ENCODE data around the gene MYO7B.

The MYO7B gene

DNA sequence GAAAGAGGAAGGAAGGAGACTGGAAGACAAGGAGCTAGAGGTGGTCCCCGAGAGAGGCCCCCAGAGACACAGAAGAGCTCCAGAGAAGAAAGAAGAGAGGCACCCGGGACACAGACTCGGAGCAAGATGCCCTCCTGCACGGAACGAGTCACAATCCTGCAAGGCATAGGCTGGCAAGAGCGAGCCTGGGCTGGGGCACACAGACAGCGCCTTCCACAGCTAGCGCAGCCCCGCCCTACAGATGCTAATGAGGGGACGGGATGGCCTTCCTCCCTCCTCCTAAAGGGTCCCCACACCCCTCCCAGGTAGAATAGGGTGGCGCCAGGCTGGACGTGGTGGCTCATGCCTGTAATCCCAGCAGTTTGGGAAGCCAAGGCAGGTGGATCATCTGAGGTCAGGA, 90.7 kb downstream of the MYO7B start:
- no peak for DNase-seq

DNA sequence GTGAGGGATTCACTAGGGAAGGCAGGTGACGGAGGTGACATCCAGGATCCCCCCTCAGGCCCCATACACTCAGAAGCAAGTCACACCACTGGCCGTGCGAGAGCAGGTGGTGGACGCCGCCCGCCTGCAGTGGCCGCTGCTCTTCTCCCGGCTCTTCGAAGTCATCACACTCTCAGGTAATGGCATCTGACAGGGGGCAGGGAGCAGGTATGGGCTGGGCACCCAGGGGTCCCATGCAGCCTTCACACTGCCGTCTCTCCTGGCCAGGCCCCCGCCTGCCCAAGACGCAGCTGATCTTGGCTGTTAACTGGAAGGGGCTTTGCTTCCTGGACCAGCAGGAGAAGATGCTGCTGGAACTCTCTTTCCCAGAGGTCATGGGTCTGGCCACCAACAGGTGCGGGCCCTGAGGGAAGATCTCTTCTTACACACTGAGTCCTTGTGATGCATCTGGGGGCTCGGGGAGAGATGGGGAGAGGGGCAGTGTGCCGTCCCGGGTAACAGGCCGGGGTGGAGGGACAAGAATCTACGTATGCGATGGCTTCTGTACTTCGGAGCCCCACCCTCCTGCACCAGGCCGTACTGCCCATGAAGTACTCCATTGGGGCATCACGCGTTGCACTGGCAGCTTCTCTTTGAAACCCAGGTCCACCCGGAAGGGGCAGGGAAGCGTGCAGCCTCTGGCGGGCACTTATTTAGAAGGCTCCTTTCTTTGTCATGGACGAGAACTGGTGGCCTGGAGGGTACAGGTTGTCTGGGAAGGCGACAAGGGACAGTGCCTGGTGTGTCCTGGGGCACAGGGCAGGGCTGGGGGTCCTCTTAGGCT, 91.6 kb downstream of the MYO7B start:
- no peak for DNase-seq

DNA sequence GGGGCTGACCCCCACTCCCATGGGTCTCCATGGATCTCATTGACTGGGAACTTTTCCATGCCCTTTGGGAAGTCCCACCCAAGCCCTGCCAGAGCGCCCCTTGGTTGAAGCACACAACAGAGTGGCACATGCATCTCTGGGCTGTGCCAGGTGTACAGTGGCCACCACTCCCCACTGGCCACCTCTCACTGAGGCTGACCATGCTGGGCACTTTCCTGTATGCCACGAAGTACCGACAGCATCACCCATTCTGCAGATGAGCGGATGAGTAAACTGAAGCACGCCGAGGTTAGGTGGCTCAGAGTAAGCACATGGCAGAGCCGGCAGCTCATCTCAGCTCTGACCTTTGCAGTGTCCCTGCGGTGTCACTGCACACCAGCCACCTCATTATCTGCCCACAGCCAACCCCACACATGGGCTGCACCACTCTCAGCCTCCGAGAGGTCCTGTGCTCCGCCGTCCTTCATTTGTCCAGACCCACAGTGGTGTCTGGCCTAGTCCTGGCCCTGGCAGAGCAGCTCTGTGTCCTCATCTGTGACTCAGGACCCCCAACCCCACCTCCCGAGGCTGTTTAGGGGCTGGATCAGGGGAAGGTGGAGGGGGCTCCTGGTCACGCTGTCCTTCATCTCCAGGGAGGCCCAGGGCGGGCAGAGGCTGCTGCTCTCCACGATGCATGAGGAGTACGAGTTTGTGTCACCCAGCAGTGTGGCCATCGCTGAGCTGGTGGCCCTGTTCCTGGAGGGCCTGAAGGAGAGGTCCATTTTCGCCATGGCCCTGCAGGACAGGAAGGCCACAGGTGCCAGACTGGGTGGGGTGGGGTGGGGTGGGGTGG, 92.5 kb downstream of the MYO7B start:
- no peak for DNase-seq

DNA sequence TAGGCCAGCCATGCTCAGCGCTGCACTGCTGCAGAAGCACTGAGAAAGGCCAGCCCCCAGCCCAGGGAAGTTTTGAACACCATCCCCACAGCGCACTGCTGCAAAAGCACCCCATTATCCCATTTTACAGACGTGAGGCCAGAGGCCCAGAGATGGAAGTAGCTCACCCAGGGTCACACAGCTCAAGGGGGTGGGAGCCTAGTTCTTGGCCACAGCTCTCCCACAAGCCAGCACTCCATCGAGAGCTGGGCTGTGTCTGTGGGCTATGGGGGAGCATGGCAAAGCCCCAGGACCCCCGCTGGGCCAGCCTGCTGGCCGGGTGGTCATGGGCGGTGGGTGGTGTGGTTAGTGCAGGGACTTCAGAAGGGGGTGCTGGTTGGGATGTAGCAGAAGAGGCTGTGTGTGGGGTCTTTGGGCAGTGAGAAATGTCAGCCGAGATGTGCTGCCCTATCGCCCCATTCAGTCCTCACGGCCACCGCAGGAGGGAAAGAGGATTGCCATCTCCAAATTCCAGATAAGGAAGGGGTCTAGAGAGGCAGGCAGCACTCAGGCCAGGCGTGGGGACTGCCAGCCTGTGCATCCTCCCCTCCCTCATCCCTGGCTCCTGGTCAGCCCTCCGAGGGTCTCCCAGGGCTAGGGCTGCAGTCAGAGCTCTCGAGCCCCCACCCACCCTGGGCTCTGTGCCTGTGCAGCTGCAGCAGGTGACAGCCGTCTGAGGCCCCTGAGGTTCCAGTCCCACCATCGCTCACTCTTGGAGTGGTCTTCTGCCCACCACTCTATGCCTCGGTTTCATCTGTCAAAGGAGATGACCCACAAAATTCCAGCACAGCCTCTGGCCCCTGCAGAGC, 93.5 kb downstream of the MYO7B start:
- DNase-seq, result no peak

DNA sequence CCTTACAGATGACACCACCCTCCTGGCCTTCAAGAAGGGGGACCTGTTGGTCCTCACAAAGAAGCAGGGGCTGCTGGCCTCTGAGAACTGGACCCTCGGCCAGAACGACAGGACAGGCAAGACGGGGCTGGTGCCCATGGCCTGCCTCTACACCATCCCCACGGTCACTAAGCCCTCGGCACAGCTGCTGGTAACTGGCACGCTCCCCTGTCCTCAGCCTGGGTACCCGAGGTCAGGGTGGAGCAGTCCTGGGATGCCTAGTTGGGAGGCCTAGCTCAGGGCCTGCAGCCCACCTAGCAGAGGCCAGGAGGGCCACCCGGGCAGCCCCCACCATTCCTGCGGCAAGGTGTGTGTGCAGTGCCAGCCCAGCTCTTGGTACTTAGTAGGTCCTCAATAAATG, 94.2 kb downstream of the MYO7B start:
- DNase-seq, result no peak

DNA sequence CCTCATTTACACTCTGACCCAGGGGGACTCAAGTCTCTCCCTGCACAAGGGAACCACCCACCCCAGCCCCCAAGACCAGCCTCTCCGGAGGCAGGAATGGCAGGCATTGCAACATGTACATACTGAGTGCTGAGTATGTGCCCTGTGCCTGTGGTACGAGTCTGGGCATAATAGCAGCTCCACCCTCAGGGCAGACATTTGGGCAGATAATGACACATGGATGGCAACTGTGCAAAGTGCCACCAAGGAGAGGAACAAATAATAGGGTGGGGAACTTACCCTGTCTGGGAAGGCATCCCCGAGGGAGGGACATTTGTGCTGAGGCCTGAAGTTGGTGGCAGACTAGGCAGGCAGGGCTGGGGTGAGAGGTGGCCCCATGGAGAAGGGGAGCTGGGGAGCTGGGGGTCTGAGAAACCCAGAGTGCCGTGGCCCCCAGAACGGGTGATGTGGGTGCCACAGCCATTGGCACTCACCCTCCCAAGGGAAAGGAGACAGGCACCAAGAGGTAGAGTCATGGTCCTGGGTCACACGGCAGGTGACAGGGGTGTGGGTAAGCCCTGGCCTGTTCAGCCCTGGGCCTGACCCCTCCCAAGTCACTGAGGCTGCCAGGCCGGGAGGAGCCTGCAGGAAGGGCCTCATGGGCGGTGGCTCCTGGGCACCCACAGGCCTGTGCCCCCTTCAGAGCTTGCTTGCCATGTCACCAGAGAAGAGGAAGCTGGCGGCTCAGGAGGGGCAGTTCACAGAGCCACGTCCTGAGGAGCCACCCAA, 94.8 kb downstream of the MYO7B start:
- no peak for DNase-seq

DNA sequence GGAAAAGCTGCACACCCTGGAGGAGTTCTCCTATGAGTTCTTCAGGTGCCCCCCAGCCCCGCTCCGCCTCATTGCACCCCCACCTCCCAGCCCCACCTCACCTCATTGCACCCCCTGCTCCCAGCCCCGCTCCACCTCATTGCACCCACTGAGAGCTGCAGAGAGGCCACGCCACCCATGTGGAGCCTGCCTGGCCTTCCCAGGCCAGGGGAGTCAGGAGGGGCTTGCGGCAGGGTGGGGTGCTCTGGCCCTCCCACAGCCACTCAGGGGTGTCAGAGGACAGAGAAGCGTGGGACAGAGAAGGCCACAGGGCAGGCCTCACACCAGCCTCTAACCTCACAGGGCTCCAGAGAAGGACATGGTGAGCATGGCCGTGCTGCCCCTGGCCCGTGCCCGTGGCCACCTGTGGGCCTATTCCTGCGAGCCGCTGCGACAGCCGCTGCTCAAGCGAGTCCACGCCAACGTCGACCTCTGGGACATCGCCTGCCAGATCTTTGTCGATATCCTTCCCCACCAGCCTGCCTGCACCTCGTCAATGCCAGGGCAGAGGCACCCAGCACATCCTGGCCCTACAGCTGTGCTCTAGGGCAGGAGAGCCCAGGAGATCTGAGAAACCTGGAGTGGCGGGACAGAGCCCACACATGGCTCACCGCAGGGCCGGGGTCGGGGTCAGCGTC, 95.5 kb downstream of the MYO7B start:
- no peak for DNase-seq

DNA sequence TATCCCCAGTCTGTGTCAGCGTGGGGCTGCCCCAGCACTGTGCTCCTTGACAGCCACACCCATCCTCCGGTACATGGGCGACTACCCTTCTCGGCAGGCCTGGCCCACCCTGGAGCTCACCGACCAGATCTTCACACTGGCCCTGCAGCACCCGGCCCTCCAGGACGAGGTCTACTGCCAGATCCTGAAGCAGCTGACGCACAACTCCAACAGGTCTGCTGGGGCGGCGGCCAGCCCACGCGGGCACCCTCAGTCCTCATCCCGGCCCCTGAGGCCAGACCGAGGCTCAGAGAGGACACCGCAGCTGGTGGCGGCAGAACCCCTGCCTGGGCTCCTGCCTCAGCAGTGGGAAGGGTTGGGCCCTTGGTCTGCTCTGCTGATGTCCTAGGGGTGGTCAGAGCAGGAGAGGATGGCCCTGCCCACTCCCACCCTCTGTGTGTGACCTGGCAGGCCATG, 96.1 kb downstream of the MYO7B start:
- DNase-seq, result no peak

DNA sequence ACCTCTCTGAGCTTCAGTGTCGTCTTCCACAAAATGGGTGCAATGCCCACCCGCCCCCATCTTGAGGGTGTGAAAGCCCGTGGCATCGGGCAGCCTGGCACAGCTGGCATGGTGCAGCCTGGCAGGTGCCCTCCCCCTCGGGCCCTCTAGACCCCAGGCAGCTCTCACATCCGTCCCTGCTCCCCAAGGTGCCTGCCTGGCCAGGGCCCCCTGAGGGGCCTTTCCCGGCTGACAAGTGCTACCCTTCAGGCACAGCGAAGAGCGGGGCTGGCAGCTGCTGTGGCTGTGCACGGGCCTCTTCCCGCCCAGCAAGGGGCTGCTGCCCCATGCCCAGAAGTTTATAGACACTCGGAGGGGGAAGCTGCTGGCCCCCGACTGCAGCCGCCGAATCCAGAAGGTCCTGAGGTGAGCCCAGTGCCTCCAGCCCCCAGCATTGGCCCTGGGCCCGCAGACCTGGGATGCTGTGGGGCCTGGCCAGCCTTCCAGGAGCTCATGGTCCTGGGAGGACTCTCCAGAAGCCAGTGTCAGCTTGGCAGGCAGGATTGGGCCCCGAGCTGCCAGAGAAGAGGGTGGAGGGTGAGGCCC, 96.6 kb downstream of the MYO7B start:
- no peak for DNase-seq

DNA sequence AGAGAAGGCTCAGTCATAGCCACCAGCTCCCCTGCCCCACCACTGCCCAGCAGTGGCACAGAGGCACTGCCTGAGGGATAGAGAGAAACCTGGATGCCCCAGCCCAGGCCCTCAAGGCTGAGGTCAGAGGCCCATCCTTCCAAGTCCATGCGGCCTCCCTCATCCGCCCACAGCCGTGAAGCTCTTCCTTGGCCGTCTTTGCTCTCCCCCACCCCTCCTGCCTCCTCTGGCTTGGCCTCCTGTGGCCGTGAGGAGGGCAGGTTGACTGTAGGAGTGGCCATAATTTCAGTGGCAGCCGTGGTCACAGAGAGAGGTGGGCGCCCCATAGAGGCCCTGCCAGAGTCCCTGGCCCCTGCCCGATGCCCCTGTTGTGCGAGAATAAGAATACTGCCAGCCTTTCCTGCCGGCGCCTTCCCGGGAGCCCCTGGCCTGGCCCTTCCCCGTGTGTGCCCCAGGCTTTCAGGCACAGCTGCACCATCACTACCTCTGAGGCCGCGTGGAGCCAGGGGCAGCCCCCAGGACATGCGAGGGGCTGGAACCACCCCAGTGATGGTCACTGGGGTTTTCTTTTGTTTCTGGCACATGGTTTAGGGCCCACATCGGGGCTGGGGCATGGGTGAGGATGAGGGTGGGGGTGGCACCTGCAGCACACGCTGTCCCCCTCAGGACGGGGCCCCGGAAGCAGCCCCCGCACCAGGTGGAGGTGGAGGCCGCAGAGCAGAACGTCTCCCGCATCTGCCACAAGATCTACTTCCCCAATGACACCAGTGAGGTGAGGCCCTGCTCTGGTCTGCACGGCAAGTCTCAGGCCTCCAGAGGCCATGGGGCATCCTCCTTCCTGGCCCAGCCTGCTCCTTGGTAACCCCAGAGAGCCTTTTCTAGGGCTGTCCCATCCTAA, 97.4 kb downstream of the MYO7B start:
- no peak for DNase-seq

DNA sequence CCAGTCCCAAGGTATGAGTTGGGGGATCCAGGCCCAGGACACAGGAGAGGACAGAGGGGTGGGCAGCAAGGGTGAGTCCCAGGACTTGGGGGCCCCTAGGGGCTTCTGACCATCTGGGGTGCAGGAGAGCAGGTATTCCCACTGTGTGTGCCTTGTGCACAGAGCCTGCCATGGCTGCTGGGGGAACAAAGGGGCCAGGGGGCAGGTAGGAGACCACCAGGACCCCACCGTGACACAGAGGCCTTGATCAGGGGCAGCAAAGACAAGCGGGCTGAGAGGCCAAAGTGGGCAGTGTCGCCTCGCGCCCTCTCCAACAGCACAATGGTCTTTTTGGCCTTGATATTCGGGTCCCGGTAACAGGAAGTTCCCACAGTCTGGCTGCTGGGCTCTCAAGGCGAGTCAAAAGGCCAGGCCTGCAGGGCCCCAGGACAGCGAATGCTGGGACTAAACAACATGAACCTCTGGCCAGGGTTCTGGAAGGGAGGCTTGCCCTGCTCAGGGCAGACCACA, 98.1 kb downstream of the MYO7B start:
- DNase-seq, result no peak

DNA sequence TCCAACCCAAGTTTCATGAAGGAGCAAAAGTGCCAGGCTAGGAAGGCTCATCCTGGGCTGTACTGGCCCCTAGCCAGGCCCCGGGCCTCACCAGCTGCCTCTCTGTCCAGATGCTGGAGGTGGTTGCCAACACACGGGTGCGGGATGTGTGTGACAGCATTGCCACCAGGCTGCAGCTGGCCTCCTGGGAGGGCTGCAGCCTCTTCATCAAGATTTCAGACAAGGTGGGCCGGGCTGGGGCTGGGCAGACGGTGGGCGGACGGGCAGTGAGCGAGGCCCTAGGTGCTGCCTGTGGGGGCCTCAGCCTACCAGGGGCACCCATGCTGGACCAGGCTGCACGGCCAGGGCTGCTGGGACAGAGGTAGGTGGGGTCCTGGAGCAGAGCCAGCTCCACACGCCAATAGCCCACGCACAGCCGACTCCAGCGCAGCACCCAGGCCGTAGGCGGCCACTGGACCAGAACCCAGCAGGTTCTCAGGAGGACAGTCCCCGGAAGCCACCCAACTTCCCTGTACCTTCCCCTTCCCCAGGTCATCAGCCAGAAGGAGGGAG, 98.7 kb downstream of the MYO7B start:
- no peak for DNase-seq

DNA sequence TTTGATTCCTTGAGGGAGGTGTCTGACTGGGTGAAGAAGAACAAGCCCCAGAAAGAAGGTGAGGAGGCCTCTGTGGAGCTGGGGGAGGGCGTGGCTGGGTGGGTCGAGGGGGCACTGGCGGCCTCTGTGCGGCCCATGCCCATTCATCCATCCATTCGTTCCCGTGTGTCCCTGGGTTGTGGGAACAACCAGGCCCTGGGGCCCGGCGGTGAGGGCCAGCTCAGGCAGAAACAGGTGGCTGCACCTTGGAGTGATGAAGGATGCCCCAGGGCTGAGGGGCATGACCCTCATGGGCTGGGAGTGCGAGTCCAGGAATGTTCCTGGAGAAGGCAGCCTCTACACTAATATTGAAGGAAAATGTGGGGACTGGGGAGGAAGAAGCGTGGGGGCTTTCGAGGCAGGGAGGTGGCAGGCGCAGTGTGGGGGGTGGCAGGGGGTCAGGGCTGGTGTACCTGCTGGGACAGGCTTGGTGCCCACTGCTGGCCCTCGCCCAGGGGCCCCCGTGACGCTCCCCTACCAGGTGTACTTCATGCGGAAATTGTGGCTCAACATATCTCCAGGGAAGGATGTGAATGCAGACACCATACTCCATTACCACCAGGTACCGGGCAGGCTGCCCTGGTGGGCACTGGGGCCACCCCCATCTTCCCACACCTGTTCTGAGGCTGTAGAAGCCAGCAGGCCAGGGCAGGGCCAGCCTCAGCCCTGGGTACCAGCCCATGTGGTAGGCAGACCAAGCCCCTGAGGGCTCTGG, 99.3 kb downstream of the MYO7B start:
- no peak for DNase-seq

DNA sequence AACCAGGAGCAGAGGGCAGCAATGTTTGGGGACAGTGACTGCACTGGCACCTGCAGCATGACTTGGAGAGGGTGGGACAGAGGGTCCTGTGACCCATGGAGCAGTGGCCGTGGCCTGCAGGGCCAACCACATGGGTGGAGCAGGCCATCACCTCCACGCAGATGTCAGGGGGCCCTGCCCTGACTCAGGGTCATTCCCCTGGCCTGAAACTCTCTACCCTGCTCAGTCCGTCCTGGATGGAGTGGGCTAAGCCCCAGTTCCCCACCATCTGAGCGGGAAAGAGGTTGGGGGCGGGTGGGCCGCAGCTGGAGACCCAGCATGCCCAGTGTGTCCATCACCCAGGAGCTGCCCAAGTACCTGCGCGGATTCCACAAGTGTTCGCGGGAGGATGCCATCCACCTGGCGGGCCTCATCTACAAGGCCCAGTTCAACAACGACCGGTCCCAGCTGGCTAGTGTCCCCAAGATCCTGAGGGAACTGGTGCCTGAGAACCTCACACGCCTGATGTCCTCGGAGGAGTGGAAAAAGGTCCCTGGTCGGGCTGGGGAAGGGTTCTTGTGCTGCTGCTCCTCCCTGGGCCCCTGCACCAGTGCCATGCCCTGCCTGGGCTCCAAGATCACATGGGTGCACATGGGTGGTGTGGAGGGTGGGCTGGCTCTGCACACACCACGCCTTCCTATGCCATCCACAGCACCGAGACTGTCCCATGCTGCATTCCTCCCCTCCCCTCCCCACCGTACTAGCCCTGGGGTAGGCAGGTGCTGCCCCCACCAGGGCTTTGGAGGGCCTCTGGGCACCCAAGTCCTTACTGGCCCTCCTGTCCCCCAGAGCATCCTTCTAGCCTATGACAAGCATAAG, 100.1 kb downstream of the MYO7B start:
- DNase-seq, result no peak

DNA sequence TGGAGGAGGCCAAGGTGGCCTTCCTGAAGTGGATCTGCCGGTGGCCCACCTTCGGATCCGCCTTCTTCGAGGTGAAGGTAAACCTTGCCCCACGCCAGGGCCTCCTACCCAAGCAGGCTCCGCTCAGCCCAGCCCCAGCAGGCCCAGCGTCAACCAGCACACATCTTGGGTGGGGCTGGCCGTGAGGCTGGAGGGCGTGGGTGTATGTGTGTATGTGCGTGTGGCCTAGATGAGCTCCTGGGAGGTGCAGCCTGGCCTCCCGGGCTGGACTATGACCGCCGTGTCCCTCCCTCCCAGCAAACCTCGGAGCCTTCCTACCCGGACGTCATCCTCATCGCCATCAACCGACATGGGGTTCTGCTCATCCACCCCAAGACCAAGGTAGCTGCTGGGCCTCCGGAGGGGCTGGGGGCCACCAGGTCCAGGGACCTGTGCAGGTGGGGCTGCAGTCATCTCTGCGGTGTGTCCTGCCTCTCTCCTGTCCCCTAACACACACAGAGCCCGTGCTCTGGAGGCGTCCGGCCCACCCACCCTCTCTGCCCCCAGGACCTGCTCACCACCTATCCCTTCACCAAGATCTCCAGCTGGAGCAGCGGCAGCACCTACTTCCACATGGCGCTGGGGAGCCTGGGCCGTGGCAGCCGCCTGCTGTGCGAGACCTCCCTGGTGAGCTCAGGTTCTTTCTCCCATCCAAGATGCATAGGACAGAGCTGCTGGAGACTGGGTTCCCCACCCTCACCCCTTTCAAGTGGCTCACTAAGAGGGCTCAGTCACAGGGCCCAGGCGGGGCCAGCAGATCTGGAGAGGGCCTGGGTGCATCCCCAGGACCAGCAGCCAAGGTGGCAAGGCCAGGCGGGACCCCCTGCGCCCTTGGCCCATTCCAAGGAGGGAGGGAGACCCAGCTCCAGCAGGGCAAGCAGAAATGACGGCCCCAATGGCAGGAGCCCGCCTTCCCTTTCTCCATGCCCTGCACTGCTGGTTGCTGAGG, 101.1 kb downstream of the MYO7B start:
- DNase-seq, result no peak

DNA sequence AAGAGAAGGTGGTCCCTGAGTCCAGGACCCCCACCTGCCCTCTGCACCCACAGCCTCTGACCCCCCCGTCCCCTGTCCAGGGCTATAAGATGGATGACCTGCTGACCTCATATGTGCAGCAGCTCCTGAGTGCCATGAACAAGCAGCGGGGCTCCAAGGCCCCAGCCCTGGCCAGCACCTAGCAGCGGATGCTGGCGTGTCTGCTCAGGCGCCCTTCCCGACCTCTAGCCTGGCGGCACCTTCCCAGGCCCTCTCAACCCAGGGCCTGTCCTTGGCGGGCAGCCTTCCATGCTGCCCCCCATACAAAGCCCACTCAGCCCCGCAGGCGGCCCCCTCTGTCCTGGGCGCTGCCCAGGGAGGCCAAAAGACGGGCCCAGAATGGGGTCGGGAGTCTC, 101.8 kb downstream of the MYO7B start:
- DNase-seq, result no peak
